Kidney (tissue), 14 donors: ENCODE results near the gene DLD. TPM values are rescaled to one million over a fixed set of nuclear protein-coding genes. Genes with fewer than 3 reads are reported as not detected.

ENCODE experiments used
- DNase-seq, 5 donors: peaks; one replicate each; pipeline ENCODE4 v3.0.0-alpha.2; 2013 to 2020
- FAIRE-seq: peaks from 2 replicates; lab custom pipeline; 2012; peaks lifted over from hg19 to GRCh38; lab: Jason Lieb, UNC
- H3K27ac ChIP-seq, 2 donors: one replicate each; pipeline ENCODE4 v1.7.0; 2013; ENCODE audit warnings: low read depth in 2 of 2, low read length in 2 of 2, inconsistent platforms in 1 of 2
- H3K27me3 ChIP-seq: one replicate; pipeline ENCODE4 v1.7.1; 2013; ENCODE audit warnings: low read length, inconsistent platforms; ENCODE audit not compliant: control insufficient read depth, insufficient read depth
- H3K36me3 ChIP-seq, 3 donors: one replicate each; pipeline versions ENCODE4 v1.7.0 to v1.7.1; 2013; ENCODE audit warnings: low read length in 3 of 3, control low read depth in 1 of 3, inconsistent platforms in 1 of 3; ENCODE audit not compliant: insufficient read depth in 3 of 3, control insufficient read depth in 2 of 3
- H3K4me1 ChIP-seq, 3 donors: one replicate each; pipeline versions ENCODE4 v1.7.0 to v1.7.1; 2013; ENCODE audit warnings: low read length in 3 of 3, inconsistent platforms in 1 of 3, low read depth in 1 of 3; ENCODE audit not compliant: control insufficient read depth in 2 of 3, insufficient read depth in 2 of 3
- H3K4me3 ChIP-seq, 3 donors: one replicate each; pipeline versions ENCODE4 v1.7.0 to v1.8.1; 2013; ENCODE audit warnings: low read length in 3 of 3, control low read depth in 1 of 3, inconsistent platforms in 1 of 3
- H3K9ac ChIP-seq, 3 donors: one replicate each; pipeline versions ENCODE4 v1.7.0 to v1.7.1; 2013; ENCODE audit warnings: low read length in 3 of 3, control low read depth in 1 of 3, inconsistent platforms in 1 of 3
- H3K9me3 ChIP-seq, 3 donors: one replicate each; pipeline versions ENCODE4 v1.7.0 to v1.7.1; 2013; ENCODE audit warnings: low read length in 3 of 3, control low read depth in 1 of 3, inconsistent platforms in 1 of 3; ENCODE audit not compliant: control insufficient read depth in 2 of 3, insufficient read depth in 1 of 3
- CTCF ChIP-seq: IDR thresholded peaks from 3 replicates; pipeline ENCODE4 v1.5.1; 2012; ENCODE audit warnings: mild to moderate bottlenecking, moderate library complexity, borderline replicate concordance; ENCODE audit not compliant: insufficient read depth; ENCODE audit errors: extremely low read depth
- intact Hi-C: fragments of 100-400 bp; cut with DNase I; formaldehyde crosslinking; loops from one replicate; pipeline ENCODE4 v1.11.1; 2022
- polyA plus RNA-seq: library from polyadenylated mRNA; stranded (reverse); fragments of 350-450 nt; fragmentation: Illumina TruSeq; extraction: RNeasy Lipid Tissue Mini Kit (QIAGEN cat#74804); gene quantifications from one replicate; pipeline ENCODE4 v1.2.3, GENCODE V29; 2014; ENCODE audit warnings: low read depth, low replicate concordance; ENCODE audit not compliant: insufficient read depth
- total RNA-seq: library from RNA; stranded (reverse); fragmentation: NEBNext Ultra II Directional; extraction: Animal tissue kit (Norgen Biotek cat#: 25700); gene quantifications from one replicate; pipeline ENCODE4 v1.2.1, GENCODE V29; 2021
- donor health status: control.
- donor health status: control.
- donor health status: control.
- donor health status: control.
- donor health status: control.
- donor health status: DM: yes; HTN: yes; CAD: no.
- donor health status: Normal renal cell carcinoma (clear cell type).

Gene DLD
- total and polyA plus RNA-seq, 2 donors from 2014 or later, result 78.6 to 153 TPM

GRCh38 chr7:107957436-107957835 is 66.5 kb downstream of the DLD start:
- no peak for DNase-seq
- no peak for TF ChIP-seq CTCF
- Histone ChIP-seq H3K4me1 (no peaks in the 10 kb centered on the region), H3K4me3 (no peak overlapping the region), H3K27ac (no peak overlapping the region), H3K36me3 (peaks cover 9 to 75% (median 40%) of the 10 kb centered on the region in 3 donors), H3K9me3 (no peaks in the 10 kb centered on the region), H3K27me3 (no peaks in the 10 kb centered on the region), H3K9ac (no peak overlapping the region)
- FAIRE-seq, result no peak
- intact Hi-C loops, result no loop called here

- Histone ChIP-seq H3K9ac (no peak overlapping the region), H3K9me3 (no peaks in the 10 kb centered on the region), H3K4me3 (no peak overlapping the region), H3K27ac (peak overlapping the region in 1 of 2 donors; percentile 8), H3K36me3 (peaks cover 9 to 76% (median 41%) of the 10 kb centered on the region in 3 donors), H3K27me3 (no peaks in the 10 kb centered on the region), H3K4me1 (no peaks in the 10 kb centered on the region)
- no peak for TF ChIP-seq CTCF
- DNase-seq, result no peak
- intact Hi-C loops, result no loop called here
- no peak for FAIRE-seq
Measured at GRCh38 chr7:107958764-107959526, 68.0 kb downstream of the DLD start.

GRCh38 chr7:107959527-107959898 is 68.5 kb downstream of the DLD start:
- Histone ChIP-seq H3K36me3 (peaks cover 9 to 80% (median 46%) of the 10 kb centered on the region in 3 donors), H3K27me3 (no peaks in the 10 kb centered on the region), H3K4me3 (no peak overlapping the region), H3K27ac (no peak overlapping the region), H3K9ac (no peak overlapping the region), H3K4me1 (no peaks in the 10 kb centered on the region), H3K9me3 (no peaks in the 10 kb centered on the region)
- no peak for TF ChIP-seq CTCF
- DNase-seq (no peak), FAIRE-seq (no peak)
- intact Hi-C loops, result no loop called here
